HCT116 (cell line): ENCODE results near the gene SDCCAG8.

Experiments
- CTCF ChIP-seq, 3 experiments: fragments of 200-600 bp in 1 of 3; sonication (generic) in 1 of 3; IDR thresholded peaks in 2 of 3; conservative IDR thresholded peaks in 1 of 3; 2 replicates each; pipeline ENCODE4 v1.5.1; 2012 to 2017; ENCODE audit warnings: low read depth in 2 of 3, low read length in 2 of 3, antibody characterized with exemption in 1 of 3, borderline replicate concordance in 1 of 3, control low read depth in 1 of 3, mild to moderate bottlenecking in 1 of 3, mixed read lengths in 1 of 3, mixed run types in 1 of 3, moderate library complexity in 1 of 3; ENCODE audit not compliant: insufficient read depth in 1 of 3
- EZH2 ChIP-seq: fragments of 200-600 bp; sonication (generic); IDR thresholded peaks from 2 replicates; pipeline ENCODE4 v1.6.1; 2017; ENCODE audit warnings: antibody characterized with exemption, mixed run types
- EZH2phosphoT487 ChIP-seq: fragments of 200-600 bp; IDR thresholded peaks from 2 replicates; pipeline ENCODE4 v1.6.1; 2018; ENCODE audit warnings: antibody characterized with exemption, borderline replicate concordance
- POLR2A ChIP-seq: IDR thresholded peaks from 2 replicates; pipeline ENCODE4 v1.7.0; 2011; ENCODE audit warnings: borderline replicate concordance; ENCODE audit not compliant: insufficient read depth, insufficient read length; ENCODE audit errors: extremely low read depth
- POLR2AphosphoS5 ChIP-seq: IDR thresholded peaks from 2 replicates; pipeline ENCODE4 v1.6.1; 2011; ENCODE audit warnings: mild to moderate bottlenecking, low read depth, low read length, moderate library complexity
- REST ChIP-seq: IDR thresholded peaks from 2 replicates; pipeline ENCODE4 v1.6.1; 2012; ENCODE audit warnings: low read depth
- ZFX ChIP-seq: fragments of 450-650 bp; IDR thresholded peaks from 2 replicates; pipeline ENCODE4 v1.6.1; 2017

GRCh38 chr1:243393096-243393495 lies 137.3 kb downstream of the SDCCAG8 start:
- TF ChIP-seq EZH2, result no peak
- no peak for TF ChIP-seq EZH2phosphoT487
- no peak for TF ChIP-seq ZFX
- no peak for TF ChIP-seq REST
- TF ChIP-seq CTCF (IDR thresholded peaks at IDR 0.05 in 2 of 3, conservative IDR thresholded peaks at IDR 0.05 in 1 of 3; ENCODE audit: borderline replicate concordance in 1 of 3, insufficient read depth in 1 of 3, low read depth in 2 of 3, low read length in 2 of 3), result no peak
- TF ChIP-seq POLR2A, result no peak
- TF ChIP-seq POLR2AphosphoS5, result no peak
